Heart right ventricle (tissue), 16 donors: ENCODE measurements around the gene TM4SF1. TPM values are rescaled to one million over a fixed set of nuclear protein-coding genes. Genes with fewer than 3 reads are reported as not detected.
"Not testable (repeated sequence)": the region's sequence is repeated elsewhere in the genome, so short reads cannot be mapped to it uniquely, and the experiment has no call there.

Source experiments
- ATAC-seq, 8 donors: fragments of 200-7000 bp; cut with Tn5 transposase; one replicate each; pipeline ENCODE4 v1.9.1; 2020; ENCODE audit warnings: mild to moderate bottlenecking in 8 of 8, moderate library complexity in 8 of 8, moderate number of reproducible peaks in 1 of 8
- DNase-seq, 2 donors: peaks; one replicate each; pipeline ENCODE4 v3.0.0-alpha.2; 2020
- H3K27ac ChIP-seq, 10 donors: fragments of 200-600 bp; sonication (generic) in 2 of 10; one replicate each; pipeline versions ENCODE4 v1.5.0 to v1.8.0; 2020 to 2022; ENCODE audit warnings: mild to moderate bottlenecking in 3 of 10
- H3K27me3 ChIP-seq, 7 donors: fragments of 200-600 bp; one replicate each; pipeline ENCODE4 v1.8.0; 2021 to 2022; ENCODE audit warnings: mild to moderate bottlenecking in 2 of 7
- H3K36me3 ChIP-seq, 9 donors: fragments of 200-600 bp; sonication (generic) in 1 of 9; one replicate each; pipeline versions ENCODE4 v1.5.0 to v1.8.0; 2020 to 2022; ENCODE audit warnings: mild to moderate bottlenecking in 2 of 9
- H3K4me1 ChIP-seq, 9 donors: fragments of 200-600 bp; sonication (generic) in 1 of 9; one replicate each; pipeline versions ENCODE4 v1.5.0 to v1.8.0; 2020 to 2022; ENCODE audit warnings: mild to moderate bottlenecking in 4 of 9
- H3K4me3 ChIP-seq, 10 donors: fragments of 200-600 bp; sonication (generic) in 2 of 10; one replicate each; pipeline versions ENCODE4 v1.5.0 to v1.8.0; 2020 to 2022; ENCODE audit warnings: mild to moderate bottlenecking in 7 of 10, moderate library complexity in 2 of 10
- H3K9me3 ChIP-seq, 11 donors: fragments of 200-600 bp in 10 of 11; sonication (generic) in 2 of 11; one replicate each; pipeline versions ENCODE4 v1.5.0 to v1.8.0; 2013 to 2022; ENCODE audit warnings: mild to moderate bottlenecking in 2 of 11, control low read depth in 1 of 11, moderate library complexity in 1 of 11
- WGBS, 2 donors: extraction: QIAGEN DNeasy Blood & Tissue Kit; methylation state at CpG; one replicate each; pipeline ENCODE4 v1.1.7; 2013; ENCODE audit warnings: inconsistent platforms in 1 of 2; 5-methylcytosine and 5-hydroxymethylcytosine counted together
- intact Hi-C, 10 donors: fragments of 100-400 bp; cut with DNase I; formaldehyde crosslinking; loops; one replicate each; pipeline versions ENCODE4 v1.11.1 to v1.14.2; 2022
- polyA plus RNA-seq, 2 donors: library from polyadenylated mRNA; stranded (reverse); fragments of 200-250 nt; gene quantifications; one replicate each; pipeline ENCODE4 v1.2.3, GENCODE V29; 2013
- total RNA-seq, 10 donors: library from RNA; stranded (reverse); fragmentation: NEBNext Ultra II Directional in 3 of 10; extraction: Animal tissue kit (Norgen Biotek cat#: 25700) in 3 of 10; gene quantifications; one replicate each; pipeline versions ENCODE4 v1.2.1 to v1.2.4, GENCODE V29; 2021 to 2023
- TF ChIP-seq, protein P1 (sequence below), 9 donors: fragments of 200-600 bp; sonication (generic) in 2 of 9; IDR thresholded peaks; one replicate each; pipeline versions ENCODE4 v1.5.0 to v1.8.0; 2021 to 2022; ENCODE audit warnings: antibody characterized with exemption in 9 of 9, mild to moderate bottlenecking in 5 of 9, moderate library complexity in 1 of 9
- donor health status: Arrhythmogenic right ventricular cardiomyopathy.
- donor health status: ischemic (EF 13 %, LVEDD 7.1; RV severe dilation, severe dysfunction).
- donor health status: healthy with polysubstance abuse.
- donor health status: DM: no; HTN: yes; CAD: no.
- donor health status: DM: no; HTN: no; CAD: no.
- donor health status: ischemic (EF 25% LVEDD 6.9; RV normal size, moderate dysfunction).
- donor health status: ischemic (EF 25% LVEDD 5.7; RV mildly dilated, moderate dysfunction).
- donor health status: healthy.
- donor health status: DM: yes; HTN: yes; CAD: no.
- donor health status: Ischemic cardiomyopathy.
- donor health status: ischemic (EF 35%, LVEDD 5.7; RV mildly dilated, moderate dysfunction).
- donor health status: nonischemic (EF 11% LVEDD 7.7; RV severe dilation, severe dysfunction).
- donor health status: DM: yes; HTN: yes; CAD: no.
- donor health status: PGD.
- donor health status: ischemic (EF 29% LVEDD 5.4; RV normal size, mild dysfunction).
- donor health status: nonischemic (EF 23%, LVEDD 6.1; RV moderate dilation, normal function).

The TM4SF1 gene
- total and polyA plus RNA-seq, 12 donors = 63.6 to 142 (median 104) TPM

- Histone ChIP-seq H3K36me3 (no peaks in the 10 kb centered on the region), H3K9me3 (no peaks in the 10 kb centered on the region), H3K27ac (peak overlapping the region; percentile 77 to 97 (median 85)), H3K27me3 (no peaks in the 10 kb centered on the region), H3K4me1 (peaks cover 8 to 65% (median 34%) of the 10 kb centered on the region in 9 donors), H3K4me3 (peak overlapping the region in 4 of 10 donors; percentile 0 to 29 (median 12))
- ATAC-seq (peak; percentile 89 to 99 (median 98)), DNase-seq (peak; percentile 69 to 89)
- TF ChIP-seq, protein P1, sequence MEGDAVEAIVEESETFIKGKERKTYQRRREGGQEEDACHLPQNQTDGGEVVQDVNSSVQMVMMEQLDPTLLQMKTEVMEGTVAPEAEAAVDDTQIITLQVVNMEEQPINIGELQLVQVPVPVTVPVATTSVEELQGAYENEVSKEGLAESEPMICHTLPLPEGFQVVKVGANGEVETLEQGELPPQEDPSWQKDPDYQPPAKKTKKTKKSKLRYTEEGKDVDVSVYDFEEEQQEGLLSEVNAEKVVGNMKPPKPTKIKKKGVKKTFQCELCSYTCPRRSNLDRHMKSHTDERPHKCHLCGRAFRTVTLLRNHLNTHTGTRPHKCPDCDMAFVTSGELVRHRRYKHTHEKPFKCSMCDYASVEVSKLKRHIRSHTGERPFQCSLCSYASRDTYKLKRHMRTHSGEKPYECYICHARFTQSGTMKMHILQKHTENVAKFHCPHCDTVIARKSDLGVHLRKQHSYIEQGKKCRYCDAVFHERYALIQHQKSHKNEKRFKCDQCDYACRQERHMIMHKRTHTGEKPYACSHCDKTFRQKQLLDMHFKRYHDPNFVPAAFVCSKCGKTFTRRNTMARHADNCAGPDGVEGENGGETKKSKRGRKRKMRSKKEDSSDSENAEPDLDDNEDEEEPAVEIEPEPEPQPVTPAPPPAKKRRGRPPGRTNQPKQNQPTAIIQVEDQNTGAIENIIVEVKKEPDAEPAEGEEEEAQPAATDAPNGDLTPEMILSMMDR (IDR thresholded peaks at IDR 0.05) = no peak
- 13 to 17% methylated on average over 5 of the region's 5 CpGs for WGBS, 2 donors
- intact Hi-C loops = loop anchor here in 2 of 10 donors (2.0 to 5.0 kb wide), 3 partner anchors 33 to 68 kb away; no protein-coding TSS in a partner anchor
Measured at GRCh38 chr3:149339931-149340309, 37.5 kb downstream of the TM4SF1 start.

DNA sequence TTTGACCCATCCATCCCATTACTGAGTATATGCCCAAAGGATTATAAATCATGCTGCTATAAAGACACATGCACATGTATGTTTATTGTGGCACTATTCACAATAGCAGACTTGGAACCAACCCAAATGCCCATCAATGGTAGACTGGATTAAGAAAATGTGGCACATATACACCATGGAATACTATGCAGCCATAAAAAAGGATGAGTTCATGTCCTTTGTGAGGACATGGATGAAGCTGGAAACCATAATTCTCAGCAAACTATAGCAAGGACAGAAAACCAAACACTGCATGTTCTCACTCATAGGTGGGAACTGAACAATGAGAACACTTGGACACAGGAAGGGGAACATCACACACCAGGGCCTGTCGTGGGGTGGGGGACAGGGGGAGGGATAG lies 40.0 kb downstream of the TM4SF1 start:
- DNase-seq, H3K9me3 ChIP-seq, H3K36me3 ChIP-seq, ATAC-seq, H3K27me3 ChIP-seq, H3K4me3 ChIP-seq: not testable (repeated sequence)
- Histone ChIP-seq H3K4me1 (peaks cover 4 to 66% (median 31%) of the 10 kb centered on the region in 9 donors), H3K27ac (peak overlapping the region in 5 of 10 donors; percentile 24 to 94 (median 45))
- intact Hi-C loops = loop anchor here in 1 of 10 donors (5.0 kb wide), 1 partner anchor 65 kb away; no protein-coding TSS in a partner anchor
- WGBS, 2 donors = 72 to 82% methylated on average over 1 of the region's 1 CpG

DNA sequence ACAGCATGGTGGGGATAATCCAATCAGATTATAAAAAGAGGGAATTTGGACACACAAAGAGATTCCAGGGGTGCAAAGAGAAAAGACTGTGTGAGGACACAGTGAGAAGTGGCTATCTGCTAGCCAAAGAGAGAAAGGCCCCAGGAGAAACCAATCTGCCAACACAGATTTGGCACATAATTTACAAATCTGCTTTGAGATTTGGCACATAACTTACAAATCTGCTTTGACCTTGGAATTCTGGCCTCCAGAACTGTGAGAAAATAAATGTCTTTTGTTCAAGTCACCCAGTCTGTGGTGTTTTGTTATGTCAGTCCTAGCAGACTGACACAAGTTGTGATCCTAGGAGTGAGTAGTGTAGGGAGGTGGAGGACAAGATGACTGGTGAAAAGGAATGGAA lies 40.5 kb downstream of the TM4SF1 start:
- TF ChIP-seq, protein P1 (IDR thresholded peaks at IDR 0.05) = no peak
- H3K27me3 ChIP-seq = no peaks in the 10 kb centered on the region
- intact Hi-C loops = loop anchor here in 1 of 10 donors (5.0 kb wide), 1 partner anchor 65 kb away; no protein-coding TSS in a partner anchor
- no peak overlapping the region for H3K4me3 ChIP-seq
- peaks cover 3 to 61% (median 27%) of the 10 kb centered on the region in 9 donors for H3K4me1 ChIP-seq
- DNase-seq = no peak
- peak overlapping the region in 8 of 10 donors; percentile 18 to 94 (median 38) for H3K27ac ChIP-seq
- ATAC-seq = no peak
- H3K9me3 ChIP-seq = no peaks in the 10 kb centered on the region
- H3K36me3 ChIP-seq = no peaks in the 10 kb centered on the region

DNA sequence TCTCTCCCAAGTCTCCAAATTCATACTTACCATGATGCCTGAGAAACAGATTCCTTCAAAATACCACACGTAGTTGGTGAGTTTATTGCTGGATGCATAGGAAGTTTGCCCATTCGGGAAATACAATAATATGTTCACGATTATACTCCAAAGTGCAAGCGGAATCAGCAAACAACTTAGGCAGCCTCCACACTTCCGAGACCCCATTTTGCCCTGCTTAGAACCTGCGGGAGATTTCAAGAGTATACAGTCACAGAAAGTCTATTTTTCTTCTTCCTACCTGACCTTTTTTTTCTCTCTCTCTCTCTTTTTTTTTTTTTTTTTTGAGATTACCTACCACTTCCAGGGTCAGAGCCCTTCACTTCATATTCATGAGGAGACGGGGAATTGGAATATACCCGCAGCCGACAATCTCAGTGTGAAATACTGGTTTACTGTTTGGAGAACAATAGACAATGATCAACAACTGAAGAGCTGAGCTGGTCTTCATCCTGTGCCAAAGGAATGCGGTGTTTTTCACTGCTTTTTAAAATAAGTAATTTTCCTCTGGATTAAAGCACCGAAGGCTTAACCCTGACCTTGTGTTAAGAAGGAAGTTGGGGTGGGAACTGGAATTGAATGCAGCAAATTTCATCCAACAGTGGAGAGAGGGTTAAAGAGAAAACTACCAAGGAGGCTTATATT lies 44.1 kb downstream of the TM4SF1 start, which contains the start of gene TM4SF18:
TM4SF18 (minus strand) TSS at position 461 of the 684 bp plus-strand sequence; CDS start at position 207, 254 bp downstream.
- H3K4me1 ChIP-seq = peaks cover 0 to 34% (median 5%) of the 10 kb centered on the region in 9 donors
- DNase-seq = no peak
- peak within 1 kb of the TSS; percentile 43 to 85 (median 72) for H3K27ac ChIP-seq
- intact Hi-C loops = loop anchor here in 1 of 10 donors (5.0 kb wide), 1 partner anchor 44 kb away; the partner anchor contains the start of gene TM4SF1
- peaks cover 0 to 4% (median 0%) of the 10 kb centered on the region in 9 donors for H3K36me3 ChIP-seq
- H3K27me3 ChIP-seq = no peaks in the 10 kb centered on the region
- TF ChIP-seq, protein P1 (IDR thresholded peaks at IDR 0.05) = no peak
- H3K9me3 ChIP-seq = no peaks in the 10 kb centered on the region
- 55 to 57% methylated on average over 11 of the region's 11 CpGs for WGBS, 2 donors
- peak within 1 kb of the TSS in 9 of 10 donors; percentile 8 to 55 (median 40) for H3K4me3 ChIP-seq
- ATAC-seq = peak in 4 of 8 donors; percentile 30 to 41 (median 33)
